T-helper 1 cell treated with Interleukin-12 subunit alpha and Interleukin-12 subunit beta and Interleukin-4 antibody, amounts not matched to agents 30 μg/mL and 1 μg/mL, for 36 hours (primary cell): ENCODE results near the gene FSD1.
"Not testable (repeated sequence)": the region's sequence is repeated elsewhere in the genome, so short reads cannot be mapped to it uniquely, and the experiment has no call there.

Experiments
- H3K27ac Mint-ChIP-seq: one replicate; pipeline ENCODE4 v1.8.0; 2021; ENCODE audit warnings: mild to moderate bottlenecking, mixed read lengths
- H3K27me3 Mint-ChIP-seq: one replicate; pipeline ENCODE4 v1.8.0; 2021; ENCODE audit warnings: low read depth, mixed read lengths
- H3K36me3 Mint-ChIP-seq: one replicate; pipeline ENCODE4 v1.8.0; 2021; ENCODE audit warnings: low read depth, mixed read lengths
- H3K4me1 Mint-ChIP-seq: one replicate; pipeline ENCODE4 v1.8.0; 2021; ENCODE audit warnings: low read depth, mixed read lengths
- H3K4me3 Mint-ChIP-seq: one replicate; pipeline ENCODE4 v1.8.0; 2021; ENCODE audit warnings: mild to moderate bottlenecking, moderate library complexity, mixed read lengths
- H3K9me3 Mint-ChIP-seq: one replicate; pipeline ENCODE4 v1.8.0; 2021; ENCODE audit warnings: mixed read lengths

Gene FSD1

GRCh38 chr19:4337906-4338440, 33.6 kb downstream of the FSD1 start:
- Mint-ChIP-seq H3K27me3 (no peaks in the 10 kb centered on the region), H3K36me3 (peaks cover 9% of the 10 kb centered on the region), H3K27ac (peak overlapping the region; percentile 92), H3K4me3 (peak overlapping the region; percentile 88), H3K4me1 (peaks cover 19% of the 10 kb centered on the region), H3K9me3 (peaks cover 14% of the 10 kb centered on the region)

- H3K27ac Mint-ChIP-seq = peak within 1 kb of the TSS; percentile 92
- no peaks in the 10 kb centered on the region for H3K27me3 Mint-ChIP-seq
- peaks cover 14% of the 10 kb centered on the region for H3K9me3 Mint-ChIP-seq
- peaks cover 9% of the 10 kb centered on the region for H3K36me3 Mint-ChIP-seq
- peaks cover 19% of the 10 kb centered on the region for H3K4me1 Mint-ChIP-seq
- peak within 1 kb of the TSS; percentile 88 for H3K4me3 Mint-ChIP-seq
Observed at GRCh38 chr19:4338441-4339355, 34.3 kb downstream of the FSD1 start, which contains the start of gene STAP2. Gene STAP2 (minus strand): TSS chr19:4338827. CDS start chr19:4338753, 74 bp downstream.

- no peaks in the 10 kb centered on the region for H3K27me3 Mint-ChIP-seq
- H3K27ac Mint-ChIP-seq = peak overlapping the region; percentile 88
- H3K4me3 Mint-ChIP-seq = peak overlapping the region; percentile 90
- H3K36me3 Mint-ChIP-seq = peaks cover 5% of the 10 kb centered on the region
- H3K4me1 Mint-ChIP-seq = peaks cover 20% of the 10 kb centered on the region
- H3K9me3 Mint-ChIP-seq = no peaks in the 10 kb centered on the region
Observed at GRCh38 chr19:4342314-4342614, 37.9 kb downstream of the FSD1 start.

GRCh38 chr19:4342615-4343369, 38.4 kb downstream of the FSD1 start:
- no peaks in the 10 kb centered on the region for H3K27me3 Mint-ChIP-seq
- H3K36me3 Mint-ChIP-seq = peaks cover 5% of the 10 kb centered on the region
- peak overlapping the region; percentile 90 for H3K4me3 Mint-ChIP-seq
- H3K27ac Mint-ChIP-seq = peak overlapping the region; percentile 88
- peaks cover 19% of the 10 kb centered on the region for H3K4me1 Mint-ChIP-seq
- no peaks in the 10 kb centered on the region for H3K9me3 Mint-ChIP-seq

- H3K9me3 Mint-ChIP-seq = no peaks in the 10 kb centered on the region
- H3K27ac Mint-ChIP-seq = peak within 1 kb of the TSS; percentile 88
- H3K4me1 Mint-ChIP-seq = peaks cover 12% of the 10 kb centered on the region
- peak within 1 kb of the TSS; percentile 90 for H3K4me3 Mint-ChIP-seq
- peaks cover 5% of the 10 kb centered on the region for H3K36me3 Mint-ChIP-seq
- no peaks in the 10 kb centered on the region for H3K27me3 Mint-ChIP-seq
Observed at GRCh38 chr19:4343370-4344307, 39.2 kb downstream of the FSD1 start, which contains the start of gene MPND. Gene MPND (plus strand): TSS chr19:4343562. CDS start chr19:4343594, 32 bp downstream.

- H3K4me3 Mint-ChIP-seq = peak overlapping the region; percentile 21
- H3K4me1 Mint-ChIP-seq = peaks cover 4% of the 10 kb centered on the region
- no peaks in the 10 kb centered on the region for H3K27me3 Mint-ChIP-seq
- H3K9me3 Mint-ChIP-seq = no peaks in the 10 kb centered on the region
- peaks cover 8% of the 10 kb centered on the region for H3K36me3 Mint-ChIP-seq
- H3K27ac Mint-ChIP-seq = no peak overlapping the region
Observed at GRCh38 chr19:4345342-4346019, 41.1 kb downstream of the FSD1 start.

GRCh38 chr19:4346020-4346383, 41.6 kb downstream of the FSD1 start:
- Mint-ChIP-seq H3K36me3 (peaks cover 8% of the 10 kb centered on the region), H3K27ac (no peak overlapping the region), H3K4me1 (peaks cover 4% of the 10 kb centered on the region), H3K9me3 (no peaks in the 10 kb centered on the region), H3K27me3 (no peaks in the 10 kb centered on the region), H3K4me3 (peak overlapping the region; percentile 28)

GRCh38 chr19:4347521-4347920, 43.1 kb downstream of the FSD1 start:
- no peaks in the 10 kb centered on the region for H3K27me3 Mint-ChIP-seq
- H3K9me3 Mint-ChIP-seq = no peaks in the 10 kb centered on the region
- H3K4me3 Mint-ChIP-seq = no peak overlapping the region
- H3K4me1 Mint-ChIP-seq = peaks cover 1% of the 10 kb centered on the region
- H3K36me3 Mint-ChIP-seq = peaks cover 8% of the 10 kb centered on the region
- H3K27ac Mint-ChIP-seq = no peak overlapping the region

GRCh38 chr19:4349225-4349624, 44.8 kb downstream of the FSD1 start:
- not testable (repeated sequence) for H3K4me3 Mint-ChIP-seq, H3K9me3 Mint-ChIP-seq, H3K27me3 Mint-ChIP-seq, H3K4me1 Mint-ChIP-seq, H3K36me3 Mint-ChIP-seq, H3K27ac Mint-ChIP-seq

- Mint-ChIP-seq H3K36me3 (peaks cover 8% of the 10 kb centered on the region), H3K4me1 (peaks cover 3% of the 10 kb centered on the region), H3K9me3 (no peaks in the 10 kb centered on the region), H3K27me3 (no peaks in the 10 kb centered on the region), H3K4me3 (no peak overlapping the region), H3K27ac (no peak overlapping the region)
Observed at GRCh38 chr19:4350111-4350510, 45.7 kb downstream of the FSD1 start.

- no peak overlapping the region for H3K4me3 Mint-ChIP-seq
- H3K9me3 Mint-ChIP-seq = no peaks in the 10 kb centered on the region
- peaks cover 3% of the 10 kb centered on the region for H3K4me1 Mint-ChIP-seq
- no peak overlapping the region for H3K27ac Mint-ChIP-seq
- peaks cover 8% of the 10 kb centered on the region for H3K36me3 Mint-ChIP-seq
- no peaks in the 10 kb centered on the region for H3K27me3 Mint-ChIP-seq
Observed at GRCh38 chr19:4350726-4351125, 46.3 kb downstream of the FSD1 start.

- Mint-ChIP-seq H3K36me3 (peaks cover 2% of the 10 kb centered on the region), H3K4me1 (peaks cover 2% of the 10 kb centered on the region), H3K27me3 (no peaks in the 10 kb centered on the region), H3K27ac (peak overlapping the region; percentile 45), H3K9me3 (no peaks in the 10 kb centered on the region), H3K4me3 (no peak overlapping the region)
Observed at GRCh38 chr19:4352701-4353121, 48.3 kb downstream of the FSD1 start.

- no peaks in the 10 kb centered on the region for H3K9me3 Mint-ChIP-seq
Observed at GRCh38 chr19:4354282-4354681, 49.9 kb downstream of the FSD1 start.

More at GRCh38 chr19:4354282-4354681, 49.9 kb downstream of the FSD1 start:
- H3K4me3 Mint-ChIP-seq = no peak overlapping the region
- H3K27me3 Mint-ChIP-seq = no peaks in the 10 kb centered on the region
- H3K27ac Mint-ChIP-seq = no peak overlapping the region
- peaks cover 2% of the 10 kb centered on the region for H3K36me3 Mint-ChIP-seq
- peaks cover 2% of the 10 kb centered on the region for H3K4me1 Mint-ChIP-seq
